ENCODE results near the gene XRCC5.

Gene XRCC5

GRCh38 chr2:216232721-216233120 is 123.6 kb downstream of the XRCC5 start:
- no peak for DNase-seq (ENCODE audit: low read depth)

- no peak for DNase-seq (ENCODE audit: low read depth)
Observed at GRCh38 chr2:216233281-216233995, 124.3 kb downstream of the XRCC5 start.

- no peak for DNase-seq (ENCODE audit: low read depth)
Observed at GRCh38 chr2:216234106-216234505, 125.0 kb downstream of the XRCC5 start.

- DNase-seq (ENCODE audit: low read depth) = no peak
Observed at GRCh38 chr2:216235462-216235861, 126.3 kb downstream of the XRCC5 start.

- DNase-seq (ENCODE audit: low read depth) = no peak
Observed at GRCh38 chr2:216235896-216236295, 126.7 kb downstream of the XRCC5 start.

- no peak for DNase-seq (ENCODE audit: low read depth)
Observed at GRCh38 chr2:216236486-216236885, 127.3 kb downstream of the XRCC5 start.

GRCh38 chr2:216242365-216242764 is 133.2 kb downstream of the XRCC5 start:
- no peak for DNase-seq (ENCODE audit: low read depth)

GRCh38 chr2:216243026-216243425 is 133.9 kb downstream of the XRCC5 start:
- DNase-seq (ENCODE audit: low read depth) = no peak

GRCh38 chr2:216245391-216245975 is 136.3 kb downstream of the XRCC5 start:
- no peak for DNase-seq (ENCODE audit: low read depth)

GRCh38 chr2:216246766-216247165 is 137.6 kb downstream of the XRCC5 start:
- DNase-seq (ENCODE audit: low read depth) = no peak
